HAP-1 (cell line): ENCODE results near the gene ACER3.
A peak's percentile ranks its signal among the peaks of the same experiment; 100 is the strongest.
"Not testable (repeated sequence)": the region's sequence is repeated elsewhere in the genome, so short reads cannot be mapped to it uniquely, and the experiment has no call there.

Source experiments
- DNase-seq, 2 experiments: peaks; one replicate each; pipeline ENCODE4 v3.0.0-alpha.2; 2016 to 2020; ENCODE audit warnings: low spot score in 2 of 2
- H3K27me3 ChIP-seq: fragments of 250-450 bp; sonication (Bioruptor Pico); 2 replicates; pipeline ENCODE4 v1.5.1; 2020; ENCODE audit warnings: low read depth, mild to moderate bottlenecking, moderate library complexity
- H3K36me3 ChIP-seq: fragments of 250-450 bp; sonication (Bioruptor Pico); replicated peaks from 2 replicates; pipeline ENCODE4 v1.5.1; 2020; ENCODE audit warnings: mild to moderate bottlenecking
- H3K4me1 ChIP-seq: fragments of 250-450 bp; sonication (Bioruptor Pico); 2 replicates; pipeline ENCODE4 v1.5.1; 2020; ENCODE audit warnings: mild to moderate bottlenecking
- H3K4me3 ChIP-seq: fragments of 250-450 bp; sonication (Bioruptor Pico); 2 replicates; pipeline ENCODE4 v1.5.1; 2020; ENCODE audit warnings: mild to moderate bottlenecking, moderate library complexity
- H3K9me3 ChIP-seq: fragments of 250-450 bp; sonication (Bioruptor Pico); 2 replicates; pipeline ENCODE4 v1.5.1; 2020; ENCODE audit warnings: mild to moderate bottlenecking, moderate library complexity
- in situ Hi-C: fragments of 300-500 bp; cut with MboI; formaldehyde crosslinking; loops from 3 replicates; pipeline ENCODE4 v1.14.3; 2020; ENCODE audit warnings: low sequenced_read_pairs, inconsistent platforms, mixed read lengths

The ACER3 gene

DNA sequence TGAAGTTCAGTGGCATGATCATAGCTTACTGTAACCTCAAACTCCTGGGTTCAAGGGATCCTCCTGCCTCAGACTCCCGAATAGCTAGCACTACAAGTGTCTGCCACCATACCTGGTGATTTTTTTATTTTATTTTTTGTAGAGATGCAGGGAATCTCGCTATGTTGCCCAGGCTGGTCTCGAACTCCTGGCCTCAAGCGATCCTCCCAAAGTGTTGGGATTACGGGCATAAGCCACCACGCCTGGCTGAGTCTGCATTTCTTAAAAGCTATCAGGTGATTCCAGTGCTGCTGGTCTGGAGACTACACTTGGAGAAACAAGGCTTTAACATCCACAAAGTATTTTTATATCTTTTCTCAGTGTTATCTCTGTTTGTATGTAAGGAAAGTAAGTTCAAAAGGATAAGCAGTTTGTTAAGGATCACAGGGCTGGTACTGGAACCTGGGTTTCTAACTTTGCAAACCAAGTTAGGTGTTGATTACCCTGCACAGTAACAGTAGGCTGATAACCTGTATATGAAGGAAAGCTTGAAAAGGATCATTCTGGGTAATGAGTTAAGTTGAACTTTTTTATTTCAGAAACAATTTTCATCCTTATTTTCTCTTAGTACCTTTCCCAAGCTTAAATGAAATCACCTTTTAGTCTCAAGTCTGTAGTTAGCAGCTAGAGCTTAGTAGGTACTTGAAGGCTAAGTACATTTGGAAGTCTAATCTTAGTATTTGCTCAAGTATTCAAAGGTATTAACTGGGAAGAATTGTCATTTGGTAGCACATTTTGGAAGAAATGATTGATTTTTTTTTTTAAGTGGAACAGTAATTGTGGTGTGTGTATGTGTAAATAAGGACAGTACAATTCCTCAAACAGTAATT is 12.5 kb downstream of the ACER3 start:
- Histone ChIP-seq H3K9me3 (no peaks in the 10 kb centered on the region), H3K27me3 (no peaks in the 10 kb centered on the region), H3K4me3 (no peak overlapping the region), H3K4me1 (peaks cover 2% of the 10 kb centered on the region; the same call in 1 of the 2 replicates), H3K36me3 (no peaks in the 10 kb centered on the region)
- DNase-seq: no peak
- in situ Hi-C loops: no loop called here

DNA sequence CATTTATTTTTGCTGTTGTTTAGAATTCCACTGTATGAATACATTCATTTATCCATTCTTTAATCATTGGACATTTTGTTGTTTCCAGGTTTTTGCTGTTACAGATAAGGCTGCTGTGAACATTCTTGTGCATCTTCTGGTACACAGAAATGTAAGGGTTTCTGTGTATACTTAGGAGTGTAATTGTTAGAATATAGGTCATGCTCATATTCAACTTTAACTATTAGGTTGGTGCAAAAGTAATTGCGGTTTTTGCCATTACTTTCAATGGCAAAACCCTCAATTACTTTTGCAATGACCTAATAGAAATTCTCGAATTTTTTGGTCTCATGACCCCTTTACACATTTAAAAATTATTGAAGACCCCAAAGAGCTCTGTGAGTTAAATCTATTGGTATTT is 17.3 kb downstream of the ACER3 start:
- in situ Hi-C loops: no loop called here

DNA sequence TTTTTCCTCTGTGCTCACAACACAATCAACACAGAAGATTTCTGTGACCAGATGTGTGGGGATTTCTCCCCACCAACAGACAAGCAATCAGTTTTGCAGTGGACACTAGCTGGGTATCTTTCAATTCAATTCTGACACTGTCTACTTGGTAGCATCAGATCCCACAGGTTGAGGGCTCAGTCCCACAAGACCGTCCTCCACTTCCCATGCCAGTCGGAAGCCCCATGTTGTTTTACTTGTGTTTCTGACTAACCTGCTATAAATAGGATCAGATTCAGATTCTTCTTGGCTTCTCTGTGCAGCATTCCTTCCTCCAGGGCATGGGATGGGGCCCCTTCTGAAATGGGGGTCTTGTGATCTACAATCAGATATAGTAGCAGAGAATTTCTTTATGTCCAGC is 19.6 kb downstream of the ACER3 start:
- no peak for DNase-seq
- H3K4me3 ChIP-seq: no peak overlapping the region
- in situ Hi-C loops: no loop called here
- no peaks in the 10 kb centered on the region for H3K9me3 ChIP-seq
- peaks cover 6% of the 10 kb centered on the region for H3K4me1 ChIP-seq
- H3K36me3 ChIP-seq: no peaks in the 10 kb centered on the region
- H3K27me3 ChIP-seq: no peaks in the 10 kb centered on the region

More for the DNA sequence above, 17.3 kb downstream of the ACER3 start:
- no peaks in the 10 kb centered on the region for H3K4me1 ChIP-seq
- no peak overlapping the region for H3K4me3 ChIP-seq
- no peak for DNase-seq
- H3K9me3 ChIP-seq: no peaks in the 10 kb centered on the region
- H3K27me3 ChIP-seq: no peaks in the 10 kb centered on the region
- H3K36me3 ChIP-seq: no peaks in the 10 kb centered on the region

DNA sequence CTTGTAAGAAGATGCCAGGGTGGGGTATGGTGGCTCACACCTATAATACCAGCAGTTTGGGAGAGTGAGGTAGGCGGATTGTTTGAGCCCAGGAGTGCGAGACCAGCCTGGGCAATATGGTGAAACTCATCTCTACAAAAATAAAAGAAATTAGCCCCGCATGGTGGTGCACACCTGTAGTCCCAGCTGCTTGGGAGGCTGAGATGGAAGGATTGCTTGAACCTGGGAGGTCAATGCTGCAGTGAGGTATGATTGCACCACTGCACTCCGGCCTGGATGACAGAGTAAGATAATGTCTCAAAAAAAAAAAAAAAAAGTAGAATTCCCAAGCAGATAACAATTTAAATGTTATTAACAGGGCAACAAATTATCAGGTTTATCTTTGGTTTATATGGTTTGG is 20.2 kb downstream of the ACER3 start:
- H3K4me3 ChIP-seq: no peak overlapping the region
- H3K4me1 ChIP-seq: peaks cover 6% of the 10 kb centered on the region
- no peaks in the 10 kb centered on the region for H3K27me3 ChIP-seq
- in situ Hi-C loops: no loop called here
- no peaks in the 10 kb centered on the region for H3K9me3 ChIP-seq
- no peak for DNase-seq
- H3K36me3 ChIP-seq: no peaks in the 10 kb centered on the region

DNA sequence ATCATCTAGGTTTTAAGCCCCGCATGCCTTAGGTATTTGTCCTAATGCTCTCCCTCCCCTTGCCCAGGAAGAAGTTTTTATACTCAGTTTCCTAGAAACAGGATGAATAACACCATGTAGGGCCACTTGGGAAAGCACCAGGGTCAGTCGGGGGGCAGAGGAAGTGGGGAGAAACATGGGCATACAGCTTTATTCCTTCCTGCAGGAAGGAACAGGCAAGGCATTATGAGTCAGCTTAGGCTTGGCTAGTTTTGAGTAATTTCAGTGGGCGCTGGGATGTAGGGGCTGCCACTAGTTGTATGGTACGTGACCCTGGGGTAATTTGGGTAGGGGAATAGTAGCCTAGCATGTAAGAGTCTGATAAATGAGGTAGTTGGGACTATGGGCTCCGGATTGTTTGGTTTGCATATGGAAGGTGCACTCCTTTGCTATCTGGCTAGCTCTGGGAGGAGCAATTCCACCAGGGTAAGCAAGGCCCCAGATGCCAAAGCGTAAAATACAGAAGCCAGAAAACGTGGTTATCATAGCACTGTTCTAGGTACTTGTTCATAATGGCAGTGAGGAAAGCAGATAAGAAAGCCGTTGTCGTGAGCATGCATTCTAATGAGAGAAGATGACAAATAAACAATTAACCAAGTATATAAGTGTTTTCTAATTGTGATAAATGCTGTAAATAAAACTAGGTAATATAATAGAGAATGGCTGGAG is 24.8 kb downstream of the ACER3 start:
- in situ Hi-C loops: no loop called here
- peaks cover 25% of the 10 kb centered on the region for H3K4me1 ChIP-seq
- no peak for DNase-seq
- H3K9me3 ChIP-seq: no peaks in the 10 kb centered on the region
- H3K36me3 ChIP-seq: no peaks in the 10 kb centered on the region
- H3K4me3 ChIP-seq: no peak overlapping the region
- H3K27me3 ChIP-seq: no peaks in the 10 kb centered on the region

DNA sequence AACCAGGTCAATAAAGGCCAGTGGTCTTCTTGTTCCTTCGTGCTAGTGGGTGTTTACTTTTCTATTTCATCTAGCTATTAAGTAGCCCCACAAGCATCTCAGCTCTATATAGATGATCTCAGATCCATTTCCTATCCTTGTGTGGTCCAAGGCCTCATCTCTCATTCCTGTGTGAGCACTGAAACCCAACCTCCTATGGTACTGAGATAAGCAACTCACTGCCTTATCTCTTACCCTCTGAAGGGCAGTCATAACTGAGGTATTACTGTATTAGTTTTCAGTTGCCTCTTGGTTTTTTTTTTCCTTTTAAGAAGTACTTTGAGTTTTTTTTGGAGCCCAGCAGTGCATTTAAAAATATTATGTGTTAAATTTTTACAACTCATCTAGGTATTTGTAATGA is 28.3 kb downstream of the ACER3 start:
- Histone ChIP-seq H3K4me3 (no peak overlapping the region), H3K9me3 (no peaks in the 10 kb centered on the region), H3K4me1 (peaks cover 24% of the 10 kb centered on the region), H3K36me3 (no peaks in the 10 kb centered on the region), H3K27me3 (no peaks in the 10 kb centered on the region)
- DNase-seq: no peak
- in situ Hi-C loops: no loop called here

DNA sequence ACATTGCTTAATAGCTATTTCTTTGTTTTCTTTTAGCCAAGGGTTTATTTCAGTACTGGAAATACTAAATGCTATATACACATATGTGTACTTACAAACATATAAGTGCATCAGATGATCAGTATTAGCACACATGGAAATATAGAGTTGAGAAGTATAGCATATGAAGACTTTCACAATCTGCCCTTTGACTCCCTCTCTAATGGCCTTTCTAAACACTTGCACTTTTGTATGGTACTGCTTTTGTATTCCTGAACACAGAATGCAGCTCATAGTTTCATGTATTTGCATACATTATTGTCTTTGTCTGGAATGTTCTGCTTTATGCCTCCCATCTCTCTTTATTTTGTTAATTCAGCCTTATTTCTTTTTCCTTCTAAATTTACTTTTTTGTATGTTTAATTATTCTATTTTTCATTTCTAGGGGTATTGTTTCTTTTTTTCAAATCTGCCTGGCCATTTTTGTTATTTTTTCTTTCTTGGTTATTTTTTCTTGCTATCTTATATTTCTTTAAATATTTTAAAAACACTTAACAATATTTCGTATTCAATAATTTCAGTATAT is 28.8 kb downstream of the ACER3 start:
- no peak overlapping the region for H3K4me3 ChIP-seq
- in situ Hi-C loops: no loop called here
- peak in 1 of 2 experiments; percentile 78 for DNase-seq

DNA sequence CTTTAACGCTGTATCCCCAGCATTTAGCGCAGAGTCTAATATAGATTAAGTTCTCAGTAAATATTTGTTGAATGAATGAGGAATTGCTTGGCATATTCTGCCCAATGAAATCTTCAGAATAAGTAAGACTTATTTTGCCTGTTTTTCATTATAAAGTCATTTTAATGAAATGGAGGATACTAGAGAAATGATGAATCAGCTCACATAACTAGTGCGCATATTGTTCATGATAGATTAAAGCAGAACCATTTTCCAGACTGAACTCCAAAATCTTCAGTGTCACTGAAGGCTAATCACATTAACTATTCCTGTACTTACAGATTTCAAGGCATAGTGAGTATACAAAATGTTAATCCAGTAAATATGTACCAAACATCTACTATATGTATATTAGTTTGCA is 29.6 kb downstream of the ACER3 start:
- H3K27me3 ChIP-seq: no peaks in the 10 kb centered on the region
- peaks cover 20% of the 10 kb centered on the region for H3K4me1 ChIP-seq
- H3K9me3 ChIP-seq: no peaks in the 10 kb centered on the region
- no peaks in the 10 kb centered on the region for H3K36me3 ChIP-seq
- no peak overlapping the region for H3K4me3 ChIP-seq
- in situ Hi-C loops: no loop called here
- DNase-seq: no peak

More for the DNA sequence above, 28.8 kb downstream of the ACER3 start:
- no peaks in the 10 kb centered on the region for H3K9me3 ChIP-seq
- H3K4me1 ChIP-seq: peaks cover 20% of the 10 kb centered on the region
- no peaks in the 10 kb centered on the region for H3K36me3 ChIP-seq
- H3K27me3 ChIP-seq: no peaks in the 10 kb centered on the region

DNA sequence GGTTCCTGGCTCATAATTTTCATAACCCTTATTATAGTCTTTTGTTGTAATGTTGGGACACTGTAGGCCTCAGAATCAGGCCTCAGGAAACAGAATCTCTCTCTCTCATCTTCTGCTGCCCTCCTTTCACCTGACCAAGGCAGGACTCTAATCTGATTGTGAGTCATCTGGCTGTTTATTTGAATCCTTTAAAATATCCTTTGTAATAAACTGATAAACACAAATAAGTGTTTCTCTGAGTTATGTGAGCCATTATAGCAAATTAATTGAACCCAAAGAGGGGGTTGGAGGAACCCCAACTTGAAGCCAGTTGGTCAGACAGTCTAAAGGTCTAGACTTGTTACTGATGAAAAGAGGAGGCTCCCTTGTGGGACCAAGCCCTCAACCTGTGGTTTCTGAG is 30.6 kb downstream of the ACER3 start:
- Histone ChIP-seq H3K27me3 (no peaks in the 10 kb centered on the region), H3K36me3 (no peaks in the 10 kb centered on the region), H3K9me3 (no peaks in the 10 kb centered on the region), H3K4me3 (no peak overlapping the region), H3K4me1 (peaks cover 20% of the 10 kb centered on the region)
- DNase-seq: no peak
- in situ Hi-C loops: no loop called here

DNA sequence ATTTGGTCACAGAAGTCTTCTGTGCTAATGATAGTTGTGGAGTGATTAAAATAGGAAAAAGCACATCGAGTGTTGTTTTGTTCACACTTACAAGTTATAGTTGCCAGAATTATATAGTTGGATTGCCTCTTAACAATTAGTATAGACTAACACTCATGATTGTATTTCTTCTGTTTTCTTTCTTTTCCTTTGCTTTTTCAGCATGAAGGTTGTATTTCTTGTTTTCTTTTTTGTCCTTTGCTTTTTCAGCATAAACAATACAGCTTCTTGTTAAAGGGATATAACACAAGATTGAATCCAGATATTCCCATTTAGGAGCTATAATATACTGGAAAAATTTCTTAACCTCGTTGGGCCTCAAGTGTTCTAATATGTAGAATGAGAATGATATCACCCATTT is 31.1 kb downstream of the ACER3 start:
- in situ Hi-C loops: no loop called here
- peaks cover 20% of the 10 kb centered on the region for H3K4me1 ChIP-seq

DNA sequence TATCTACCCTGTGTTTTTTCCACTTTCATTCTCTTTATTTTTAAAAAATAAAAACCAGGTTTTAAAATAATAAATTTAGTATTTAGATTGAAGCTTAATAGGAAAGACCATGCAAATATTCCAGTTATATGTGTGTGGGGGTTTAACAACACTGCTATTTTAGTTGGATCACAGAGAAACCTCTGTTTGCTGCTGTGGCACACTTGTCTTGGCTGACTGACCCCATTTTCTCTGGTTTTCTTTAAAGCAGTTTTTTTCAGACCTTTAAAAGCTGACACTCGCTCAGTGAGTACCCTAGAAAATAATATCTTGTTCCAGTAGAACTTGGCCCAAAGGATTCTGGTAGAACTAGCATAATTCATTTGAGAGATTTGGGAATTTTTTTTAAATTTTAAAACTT is 31.6 kb downstream of the ACER3 start:
- peaks cover 20% of the 10 kb centered on the region for H3K4me1 ChIP-seq
- H3K4me3 ChIP-seq: no peak overlapping the region
- H3K27me3 ChIP-seq: no peaks in the 10 kb centered on the region
- no peaks in the 10 kb centered on the region for H3K9me3 ChIP-seq
- in situ Hi-C loops: no loop called here
- DNase-seq: no peak
- no peaks in the 10 kb centered on the region for H3K36me3 ChIP-seq

More for the DNA sequence above, 31.1 kb downstream of the ACER3 start:
- Histone ChIP-seq H3K27me3 (no peaks in the 10 kb centered on the region), H3K9me3 (no peaks in the 10 kb centered on the region), H3K4me3 (no peak overlapping the region), H3K36me3 (no peaks in the 10 kb centered on the region)
- DNase-seq: no peak

DNA sequence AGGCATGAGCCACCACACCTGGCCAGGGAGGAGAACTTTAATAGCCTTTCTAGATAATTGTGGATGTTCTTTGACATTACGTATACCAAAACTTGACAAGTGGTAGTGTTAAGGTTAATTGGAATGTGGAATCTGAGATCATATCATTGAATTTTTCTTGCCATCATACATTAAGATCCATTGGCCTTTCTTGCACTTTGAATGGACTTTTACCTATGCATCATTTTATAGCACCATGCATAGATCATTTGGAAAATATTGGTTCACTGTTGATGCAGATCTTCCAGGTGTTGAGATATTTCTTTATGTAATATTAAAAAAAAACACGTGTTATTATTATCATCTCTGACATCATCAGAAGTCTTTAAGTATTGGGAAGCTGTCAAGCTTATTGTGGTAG is 36.5 kb downstream of the ACER3 start:
- Histone ChIP-seq H3K4me3 (no peak overlapping the region), H3K27me3 (no peaks in the 10 kb centered on the region), H3K9me3 (no peaks in the 10 kb centered on the region; the same call in 1 of the 2 replicates), H3K36me3 (no peaks in the 10 kb centered on the region; the same call in 1 of the 2 replicates), H3K4me1 (peaks cover 6% of the 10 kb centered on the region)
- in situ Hi-C loops: no loop called here
- no peak for DNase-seq

DNA sequence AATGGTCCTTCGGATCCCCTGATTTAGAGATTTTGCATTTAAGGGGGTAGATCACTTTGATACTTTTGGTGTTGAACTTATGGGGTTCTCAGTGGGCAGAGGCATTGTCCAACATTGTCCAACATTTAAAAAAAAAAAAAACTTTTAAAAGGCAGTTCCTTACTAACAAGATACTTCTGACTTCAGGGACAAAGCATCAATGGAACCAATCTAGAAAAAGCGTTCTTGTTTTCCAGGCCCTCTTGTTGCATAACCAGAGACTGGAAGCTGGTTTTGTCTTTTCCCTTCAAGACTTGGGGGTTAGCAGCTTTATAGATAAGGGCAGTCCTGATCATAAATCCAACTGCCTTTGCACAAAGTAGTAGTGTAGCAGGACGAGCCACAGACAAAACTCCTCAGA is 40.4 kb downstream of the ACER3 start:
- DNase-seq: no peak
- in situ Hi-C loops: no loop called here
- no peaks in the 10 kb centered on the region; the same call in 1 of the 2 replicates for H3K36me3 ChIP-seq

DNA sequence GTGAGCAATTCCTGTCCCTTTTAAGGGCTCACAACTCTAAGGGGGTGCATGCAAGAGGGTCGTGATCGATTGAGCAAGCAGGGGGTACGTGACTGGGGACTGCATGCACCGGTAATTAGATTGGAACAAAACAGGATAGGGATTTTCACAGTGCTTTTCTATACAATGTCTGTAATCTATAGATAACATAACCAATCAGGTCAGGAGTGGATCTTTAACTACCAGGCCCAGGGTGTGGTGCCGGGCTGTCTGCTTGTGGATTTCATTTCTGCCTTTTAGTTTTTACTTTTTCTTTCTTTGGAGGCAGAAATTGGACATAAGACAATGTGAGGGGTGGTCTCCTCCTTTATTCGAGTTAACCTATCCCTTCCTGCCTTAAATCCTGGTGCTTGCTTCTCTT is 40.9 kb downstream of the ACER3 start:
- H3K36me3 ChIP-seq, in situ Hi-C loops: not testable (repeated sequence)

More for the DNA sequence above, 40.4 kb downstream of the ACER3 start:
- Histone ChIP-seq H3K9me3 (no peaks in the 10 kb centered on the region; the same call in 1 of the 2 replicates), H3K4me1 (peaks cover 13% of the 10 kb centered on the region), H3K4me3 (no peak overlapping the region), H3K27me3 (no peaks in the 10 kb centered on the region)

More for the DNA sequence above, 40.9 kb downstream of the ACER3 start:
- not testable (repeated sequence) for H3K9me3 ChIP-seq, H3K27me3 ChIP-seq, H3K4me3 ChIP-seq, DNase-seq
- H3K4me1 ChIP-seq: peaks cover 13% of the 10 kb centered on the region
